Adrenal gland (tissue), 5 donors: ENCODE measurements around the gene WDR45.

Experiments
- CTCF ChIP-seq, 6 experiments: fragments of 450-650 bp in 4 of 6; fragments of 200-600 bp in 2 of 6; sonication (generic) in 1 of 6; IDR thresholded peaks; 1 replicate in 5 of 6; 2 replicates in 1 of 6; pipeline versions ENCODE4 v1.5.1 to v1.8.0; 2016 to 2021; ENCODE audit warnings: antibody characterized with exemption in 6 of 6, mild to moderate bottlenecking in 2 of 6, moderate library complexity in 1 of 6
- POLR2A ChIP-seq, 2 donors: fragments of 450-650 bp; IDR thresholded peaks; one replicate each; pipeline ENCODE4 v1.6.1; 2017; ENCODE audit warnings: antibody characterized with exemption in 2 of 2, mild to moderate bottlenecking in 2 of 2, moderate library complexity in 1 of 2
- donor health status: DM: no; HTN: no; CAD: no.

GRCh38 chrX:49064735-49065134, 15.0 kb downstream of the WDR45 start:
- no peak for TF ChIP-seq CTCF (IDR thresholded peaks at IDR 0.05)
- TF ChIP-seq POLR2A (IDR thresholded peaks at IDR 0.05) = no peak
